ENCODE measurements around the gene PCYOX1L. TPM values are rescaled to one million over a fixed set of nuclear protein-coding genes. Genes with fewer than 3 reads are reported as not detected.

The PCYOX1L gene
- total RNA-seq, 1 donor = 11.7 TPM

DNA sequence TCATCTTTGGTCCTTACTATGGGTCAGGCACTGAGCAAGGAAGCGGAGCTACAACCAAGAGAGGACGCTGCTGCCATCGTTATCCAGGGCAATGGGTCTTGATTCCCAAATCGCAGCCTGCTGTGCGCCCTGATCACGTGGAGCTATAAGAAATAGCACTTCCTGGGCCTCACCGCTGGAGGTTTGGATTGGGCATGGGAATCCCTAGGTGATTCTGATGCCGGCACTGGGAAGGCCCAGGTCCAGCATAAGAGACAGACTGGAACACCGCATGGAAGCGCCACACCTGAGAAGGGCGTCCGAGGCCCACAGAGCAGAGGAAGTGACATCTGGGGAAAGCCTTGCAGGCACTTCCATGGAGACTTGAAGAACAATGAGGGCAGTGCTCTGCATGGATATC, 18.3 kb downstream of the PCYOX1L start:
- DNase-seq (ENCODE audit: low read depth) = no peak
- TF ChIP-seq, protein P1, sequence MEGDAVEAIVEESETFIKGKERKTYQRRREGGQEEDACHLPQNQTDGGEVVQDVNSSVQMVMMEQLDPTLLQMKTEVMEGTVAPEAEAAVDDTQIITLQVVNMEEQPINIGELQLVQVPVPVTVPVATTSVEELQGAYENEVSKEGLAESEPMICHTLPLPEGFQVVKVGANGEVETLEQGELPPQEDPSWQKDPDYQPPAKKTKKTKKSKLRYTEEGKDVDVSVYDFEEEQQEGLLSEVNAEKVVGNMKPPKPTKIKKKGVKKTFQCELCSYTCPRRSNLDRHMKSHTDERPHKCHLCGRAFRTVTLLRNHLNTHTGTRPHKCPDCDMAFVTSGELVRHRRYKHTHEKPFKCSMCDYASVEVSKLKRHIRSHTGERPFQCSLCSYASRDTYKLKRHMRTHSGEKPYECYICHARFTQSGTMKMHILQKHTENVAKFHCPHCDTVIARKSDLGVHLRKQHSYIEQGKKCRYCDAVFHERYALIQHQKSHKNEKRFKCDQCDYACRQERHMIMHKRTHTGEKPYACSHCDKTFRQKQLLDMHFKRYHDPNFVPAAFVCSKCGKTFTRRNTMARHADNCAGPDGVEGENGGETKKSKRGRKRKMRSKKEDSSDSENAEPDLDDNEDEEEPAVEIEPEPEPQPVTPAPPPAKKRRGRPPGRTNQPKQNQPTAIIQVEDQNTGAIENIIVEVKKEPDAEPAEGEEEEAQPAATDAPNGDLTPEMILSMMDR (IDR thresholded peaks at IDR 0.05; ENCODE audit: insufficient read depth, low read depth, low read length) = no peak
- no peak overlapping the region for H3K4me3 ChIP-seq (ENCODE audit: low read depth, low read length)

DNA sequence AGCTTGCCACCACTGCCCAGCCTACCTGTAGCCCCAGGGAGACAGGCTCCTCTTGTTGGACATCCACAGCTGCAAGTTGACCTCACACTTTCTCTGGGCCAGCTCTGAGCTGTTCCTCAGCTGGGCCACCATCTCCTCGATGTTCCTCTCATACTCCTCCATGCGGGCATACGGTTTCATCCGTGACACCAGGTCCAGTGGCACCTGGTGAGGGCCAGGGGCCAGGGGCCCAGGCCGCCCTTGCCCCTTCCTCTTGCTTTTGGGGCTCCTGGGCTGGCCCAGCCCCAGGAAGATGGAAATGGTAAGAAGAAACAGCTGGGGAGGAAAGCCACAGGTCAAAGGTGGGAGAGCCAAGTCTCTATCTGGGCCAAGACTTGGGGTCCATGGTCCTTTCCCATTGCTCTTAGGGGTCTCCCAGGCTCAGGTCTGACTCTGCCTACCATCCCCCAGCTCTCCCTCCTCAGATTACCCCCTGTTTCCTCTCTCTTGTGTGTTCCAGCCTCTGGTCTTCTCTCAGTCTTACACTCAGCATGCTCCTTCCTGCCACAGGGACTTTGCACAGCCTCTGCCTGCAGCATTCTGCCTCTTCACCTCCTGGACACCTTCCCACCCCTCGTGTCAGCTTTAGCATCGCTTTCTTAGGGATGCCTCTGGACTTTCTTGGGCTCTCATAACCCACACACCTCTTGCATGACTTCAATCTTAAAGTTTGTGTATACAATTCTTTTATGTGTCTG, 19.0 kb downstream of the PCYOX1L start:
- TF ChIP-seq, protein P1 (IDR thresholded peaks at IDR 0.05; ENCODE audit: insufficient read depth, low read depth, low read length) = no peak
- no peak overlapping the region for H3K4me3 ChIP-seq (ENCODE audit: low read depth, low read length)
- no peak for DNase-seq (ENCODE audit: low read depth)

DNA sequence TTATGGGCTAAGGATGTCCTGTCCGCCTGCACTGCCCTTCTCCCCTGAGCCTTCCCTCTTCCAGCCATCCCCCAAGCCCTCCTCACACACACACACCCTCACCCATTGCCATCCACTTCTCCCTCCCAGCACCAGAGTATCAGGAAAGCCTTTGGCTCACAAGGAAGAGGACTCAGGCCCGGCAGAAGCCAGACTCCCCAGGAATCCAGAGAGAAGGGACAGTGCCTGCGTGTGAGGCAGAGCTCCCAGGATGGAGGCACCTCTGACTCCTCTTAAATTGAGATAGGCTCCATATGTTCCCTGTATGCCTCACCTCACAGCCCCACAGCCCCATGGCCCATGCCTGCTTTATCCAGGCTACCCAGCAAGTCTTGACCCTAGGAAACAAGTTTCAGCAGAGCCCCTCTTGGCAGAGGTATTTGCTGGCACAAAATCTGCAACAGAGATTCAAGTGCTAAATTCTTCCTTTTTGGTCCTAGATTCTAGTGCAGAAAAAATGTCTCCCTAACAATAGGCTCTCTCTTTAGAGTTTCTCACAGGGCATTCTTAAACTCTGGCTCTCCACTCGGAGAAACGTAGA, 20.5 kb downstream of the PCYOX1L start:
- TF ChIP-seq, protein P1 (IDR thresholded peaks at IDR 0.05; ENCODE audit: insufficient read depth, low read depth, low read length) = no peak
- no peak for DNase-seq (ENCODE audit: low read depth)
- no peak overlapping the region for H3K4me3 ChIP-seq (ENCODE audit: low read depth, low read length)

DNA sequence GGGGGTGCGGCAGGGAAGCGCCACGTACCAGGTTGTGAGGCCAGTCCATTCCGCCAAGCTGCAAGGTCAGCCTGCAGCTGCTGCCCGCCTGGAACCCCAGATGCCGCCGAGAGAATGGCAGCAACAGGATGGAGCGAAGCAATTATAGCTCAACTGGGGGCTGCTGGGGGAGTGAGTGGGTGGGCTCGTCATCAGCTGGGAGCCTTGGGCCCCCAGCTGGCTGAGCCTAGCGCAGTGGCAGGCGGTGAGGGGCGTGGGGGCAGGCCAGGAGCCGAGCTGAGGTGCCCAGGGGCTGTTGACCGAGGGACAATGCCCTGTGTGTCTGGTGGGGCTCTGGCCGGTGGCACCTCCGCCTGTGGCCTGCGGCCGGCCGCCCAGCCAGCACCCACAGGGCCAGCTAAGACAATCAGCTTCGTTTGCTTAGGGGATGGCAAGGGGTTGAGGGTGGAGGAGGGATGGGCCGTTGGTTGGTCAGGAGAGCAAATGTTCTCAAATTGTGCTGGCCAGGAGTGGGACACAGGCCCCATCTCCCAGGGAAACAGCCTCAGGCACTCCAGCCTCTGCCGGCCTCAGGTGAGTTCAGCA, 21.4 kb downstream of the PCYOX1L start, which contains the start of gene IL17B:
Gene IL17B (minus strand): TSS at position 116 of the 585 bp plus-strand sequence. CDS start 67 bp downstream, at position 49.
- no peak within 1 kb of the TSS for H3K4me3 ChIP-seq (ENCODE audit: low read depth, low read length)
- DNase-seq (ENCODE audit: low read depth) = no peak
- TF ChIP-seq, protein P1 (IDR thresholded peaks at IDR 0.05; ENCODE audit: insufficient read depth, low read depth, low read length) = no peak

DNA sequence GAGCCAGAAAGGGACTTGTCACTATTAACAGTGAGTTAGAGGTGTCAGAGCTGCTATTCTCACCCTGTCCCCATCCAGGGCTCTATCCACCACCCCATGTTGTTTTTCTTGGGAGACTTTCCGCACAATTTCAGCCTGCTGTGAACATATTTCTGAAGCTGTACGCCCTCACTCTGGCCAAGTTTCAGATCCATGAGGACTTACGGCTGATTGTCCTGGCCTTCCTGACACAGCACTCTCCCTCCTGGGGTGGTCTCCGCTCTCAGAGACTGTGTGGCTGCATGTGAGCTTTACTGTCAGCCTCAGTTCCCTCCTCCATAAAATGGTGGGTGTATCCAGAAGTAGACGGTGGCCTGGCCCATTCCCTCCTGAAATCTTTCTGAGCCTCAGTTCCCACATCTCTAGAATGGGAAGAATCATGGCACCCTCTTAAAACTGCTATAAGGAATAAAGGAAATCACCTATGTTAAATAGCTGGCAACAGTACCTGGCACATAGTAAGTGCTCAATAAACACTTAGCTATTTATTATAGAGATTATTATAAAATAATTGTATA, 22.1 kb downstream of the PCYOX1L start:
- TF ChIP-seq, protein P1 (IDR thresholded peaks at IDR 0.05; ENCODE audit: insufficient read depth, low read depth, low read length) = no peak
- no peak for DNase-seq (ENCODE audit: low read depth)
- no peak overlapping the region for H3K4me3 ChIP-seq (ENCODE audit: low read depth, low read length)

DNA sequence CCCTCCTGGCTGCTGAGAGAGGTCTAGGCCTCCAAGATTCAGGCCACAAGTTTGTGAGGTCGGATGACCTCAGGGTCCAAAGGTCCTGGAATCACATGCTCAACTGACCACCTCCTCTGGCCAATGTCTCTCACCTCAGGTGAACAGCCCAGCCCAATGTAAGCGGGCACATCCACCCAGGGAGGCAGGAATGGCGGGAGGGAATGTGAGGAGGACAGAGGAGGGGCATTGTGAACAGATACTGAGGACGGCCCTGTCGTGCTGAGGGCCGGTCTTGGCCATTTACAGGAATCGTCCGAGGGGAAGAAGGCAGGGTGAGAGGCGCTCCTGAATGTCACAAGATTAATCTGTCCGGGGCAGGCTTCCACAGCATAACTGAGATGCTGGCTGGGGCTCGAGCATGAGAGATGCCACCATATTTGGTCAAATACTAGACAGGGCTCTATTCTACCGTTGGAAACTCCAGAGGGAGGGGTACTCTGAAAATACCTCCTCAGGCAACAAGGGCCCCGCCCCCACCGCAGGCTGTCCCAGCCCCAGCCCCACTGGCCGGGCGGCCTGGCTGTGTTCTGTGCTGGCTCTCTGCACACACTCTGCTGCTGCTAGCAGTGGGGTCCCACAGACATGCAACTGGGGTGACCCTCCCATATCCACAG, 22.7 kb downstream of the PCYOX1L start:
- H3K4me3 ChIP-seq (ENCODE audit: low read depth, low read length) = no peak overlapping the region
- DNase-seq (ENCODE audit: low read depth) = no peak
- TF ChIP-seq, protein P1 (IDR thresholded peaks at IDR 0.05; ENCODE audit: insufficient read depth, low read depth, low read length) = no peak

Measured in fibroblast of villous mesenchyme (primary cell).